HG03045 (cell line): ENCODE results near the gene CCDC85C.

ENCODE experiments used
- ATAC-seq: cut with Tn5 transposase; IDR thresholded peaks from one replicate; pipeline ENCODE4 v1.9.1; 2021; ENCODE audit warnings: mild to moderate bottlenecking, moderate library complexity; ENCODE audit not compliant: unreplicated experiment

CCDC85C gene

GRCh38 chr14:99461411-99462085 lies 142.5 kb downstream of the CCDC85C start:
- ATAC-seq: no peak

DNA sequence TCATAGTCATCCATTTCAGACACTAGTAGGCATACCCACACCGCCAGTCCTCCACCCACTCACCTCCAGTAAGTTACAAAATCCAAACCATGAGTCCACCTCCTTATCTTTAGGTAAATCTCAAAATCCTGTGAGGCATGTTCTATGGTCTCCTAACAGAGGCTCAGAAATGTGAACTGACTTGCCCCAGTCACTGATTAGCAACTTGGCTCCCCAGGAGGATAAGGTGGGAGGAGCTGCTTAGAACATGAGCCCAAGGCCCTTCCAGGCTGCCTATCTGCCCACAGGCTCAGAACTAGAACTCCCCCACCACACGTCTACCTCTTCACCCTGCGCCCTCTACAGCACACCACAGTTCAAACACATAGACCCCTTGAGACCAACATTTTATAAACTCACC lies 143.2 kb downstream of the CCDC85C start:
- no peak for ATAC-seq

GRCh38 chr14:99459481-99460100 lies 144.4 kb downstream of the CCDC85C start:
- no peak for ATAC-seq

- no peak for ATAC-seq
Observed at GRCh38 chr14:99454246-99454645, 149.8 kb downstream of the CCDC85C start.

DNA sequence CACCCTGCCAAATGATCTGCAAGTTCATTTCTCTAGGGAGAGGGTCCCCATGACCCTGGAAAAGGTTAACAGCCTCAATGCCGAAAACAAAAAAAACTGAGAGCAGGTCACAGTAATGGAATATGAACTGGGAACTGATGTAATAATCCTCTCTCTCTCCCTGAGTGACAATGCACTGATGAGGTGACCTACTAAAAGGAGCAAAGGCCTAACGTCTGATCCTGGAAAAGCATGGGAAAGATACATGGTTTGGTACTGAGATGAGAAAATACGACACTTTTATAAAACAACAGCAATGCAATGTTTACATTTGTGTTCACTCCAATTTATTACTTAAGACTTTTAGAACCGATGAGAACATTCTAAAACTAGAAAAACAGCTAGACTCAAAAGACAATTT lies 151.0 kb downstream of the CCDC85C start:
- no peak for ATAC-seq

DNA sequence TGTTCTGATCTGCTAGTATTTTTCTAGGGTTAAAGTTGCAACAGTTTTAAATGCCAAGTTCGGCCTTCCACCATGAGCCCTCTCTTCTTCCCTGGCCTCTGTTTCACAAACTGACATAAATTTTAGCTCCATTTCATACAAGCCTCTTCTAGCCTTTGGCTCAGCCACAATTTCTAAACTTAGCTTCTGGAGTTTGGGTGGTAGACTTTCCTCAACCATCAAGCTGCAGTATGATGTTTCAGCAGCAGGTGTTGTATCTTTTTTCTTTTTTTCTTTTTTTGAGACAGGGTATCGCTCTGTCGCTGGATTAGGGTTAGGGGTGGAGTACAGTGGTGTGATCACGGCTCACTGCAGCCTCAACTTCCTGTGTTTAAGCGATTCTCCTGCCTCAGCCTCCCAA lies 152.8 kb downstream of the CCDC85C start:
- ATAC-seq: no peak

DNA sequence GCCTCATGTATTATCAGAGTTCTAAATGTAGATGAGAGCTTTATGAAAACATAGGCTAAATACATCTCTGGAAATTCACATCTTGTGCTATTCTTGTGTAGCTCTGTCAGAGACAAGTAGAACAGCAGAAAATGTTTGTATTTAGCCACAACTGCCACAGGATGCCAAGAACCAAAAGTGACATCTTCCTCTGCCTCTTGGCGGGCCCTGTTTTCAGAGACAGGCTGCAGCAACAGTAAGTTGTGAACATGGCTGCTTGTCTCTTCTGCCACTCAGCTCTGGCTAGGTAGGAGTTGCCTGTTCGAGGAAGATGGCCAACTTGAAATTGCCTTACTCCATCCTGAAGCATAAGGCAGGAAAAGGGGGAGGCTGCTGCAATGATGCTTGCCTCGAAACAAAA lies 153.7 kb downstream of the CCDC85C start:
- no peak for ATAC-seq
